Kidney (tissue), 14 donors: ENCODE data around the gene CCNJL. TPM values are rescaled to one million over a fixed set of nuclear protein-coding genes. Genes with fewer than 3 reads are reported as not detected.

ENCODE experiments used
- DNase-seq, 5 donors: peaks; one replicate each; pipeline ENCODE4 v3.0.0-alpha.2; 2013 to 2020
- FAIRE-seq: peaks from 2 replicates; lab custom pipeline; 2012; peaks lifted over from hg19 to GRCh38; lab: Jason Lieb, UNC
- H3K27ac ChIP-seq, 2 donors: one replicate each; pipeline ENCODE4 v1.7.0; 2013; ENCODE audit warnings: low read depth in 2 of 2, low read length in 2 of 2, inconsistent platforms in 1 of 2
- H3K27me3 ChIP-seq: one replicate; pipeline ENCODE4 v1.7.1; 2013; ENCODE audit warnings: low read length, inconsistent platforms; ENCODE audit not compliant: control insufficient read depth, insufficient read depth
- H3K36me3 ChIP-seq, 3 donors: one replicate each; pipeline versions ENCODE4 v1.7.0 to v1.7.1; 2013; ENCODE audit warnings: low read length in 3 of 3, control low read depth in 1 of 3, inconsistent platforms in 1 of 3; ENCODE audit not compliant: insufficient read depth in 3 of 3, control insufficient read depth in 2 of 3
- H3K4me1 ChIP-seq, 3 donors: one replicate each; pipeline versions ENCODE4 v1.7.0 to v1.7.1; 2013; ENCODE audit warnings: low read length in 3 of 3, inconsistent platforms in 1 of 3, low read depth in 1 of 3; ENCODE audit not compliant: control insufficient read depth in 2 of 3, insufficient read depth in 2 of 3
- H3K4me3 ChIP-seq, 3 donors: one replicate each; pipeline versions ENCODE4 v1.7.0 to v1.8.1; 2013; ENCODE audit warnings: low read length in 3 of 3, control low read depth in 1 of 3, inconsistent platforms in 1 of 3
- H3K9ac ChIP-seq, 3 donors: one replicate each; pipeline versions ENCODE4 v1.7.0 to v1.7.1; 2013; ENCODE audit warnings: low read length in 3 of 3, control low read depth in 1 of 3, inconsistent platforms in 1 of 3
- H3K9me3 ChIP-seq, 3 donors: one replicate each; pipeline versions ENCODE4 v1.7.0 to v1.7.1; 2013; ENCODE audit warnings: low read length in 3 of 3, control low read depth in 1 of 3, inconsistent platforms in 1 of 3; ENCODE audit not compliant: control insufficient read depth in 2 of 3, insufficient read depth in 1 of 3
- intact Hi-C: fragments of 100-400 bp; cut with DNase I; formaldehyde crosslinking; loops from one replicate; pipeline ENCODE4 v1.11.1; 2022
- polyA plus RNA-seq: library from polyadenylated mRNA; stranded (reverse); fragments of 350-450 nt; fragmentation: Illumina TruSeq; extraction: RNeasy Lipid Tissue Mini Kit (QIAGEN cat#74804); gene quantifications from one replicate; pipeline ENCODE4 v1.2.3, GENCODE V29; 2014; ENCODE audit warnings: low read depth, low replicate concordance; ENCODE audit not compliant: insufficient read depth
- total RNA-seq: library from RNA; stranded (reverse); fragmentation: NEBNext Ultra II Directional; extraction: Animal tissue kit (Norgen Biotek cat#: 25700); gene quantifications from one replicate; pipeline ENCODE4 v1.2.1, GENCODE V29; 2021
- TF ChIP-seq, protein P1 (sequence below): IDR thresholded peaks from 3 replicates; pipeline ENCODE4 v1.5.1; 2012; ENCODE audit warnings: mild to moderate bottlenecking, moderate library complexity, borderline replicate concordance; ENCODE audit not compliant: insufficient read depth; ENCODE audit errors: extremely low read depth
- donor health status: control.
- donor health status: control.
- donor health status: control.
- donor health status: control.
- donor health status: control.
- donor health status: DM: yes; HTN: yes; CAD: no.
- donor health status: Normal renal cell carcinoma (clear cell type).

The CCNJL gene
- total and polyA plus RNA-seq, 2 donors from 2014 or later = 1.6 to 3.8 TPM

- no peak for DNase-seq
- peaks cover 0 to 3% (median 0%) of the 10 kb centered on the region in 3 donors for H3K4me1 ChIP-seq
- H3K9ac ChIP-seq = no peak overlapping the region
- TF ChIP-seq, protein P1, sequence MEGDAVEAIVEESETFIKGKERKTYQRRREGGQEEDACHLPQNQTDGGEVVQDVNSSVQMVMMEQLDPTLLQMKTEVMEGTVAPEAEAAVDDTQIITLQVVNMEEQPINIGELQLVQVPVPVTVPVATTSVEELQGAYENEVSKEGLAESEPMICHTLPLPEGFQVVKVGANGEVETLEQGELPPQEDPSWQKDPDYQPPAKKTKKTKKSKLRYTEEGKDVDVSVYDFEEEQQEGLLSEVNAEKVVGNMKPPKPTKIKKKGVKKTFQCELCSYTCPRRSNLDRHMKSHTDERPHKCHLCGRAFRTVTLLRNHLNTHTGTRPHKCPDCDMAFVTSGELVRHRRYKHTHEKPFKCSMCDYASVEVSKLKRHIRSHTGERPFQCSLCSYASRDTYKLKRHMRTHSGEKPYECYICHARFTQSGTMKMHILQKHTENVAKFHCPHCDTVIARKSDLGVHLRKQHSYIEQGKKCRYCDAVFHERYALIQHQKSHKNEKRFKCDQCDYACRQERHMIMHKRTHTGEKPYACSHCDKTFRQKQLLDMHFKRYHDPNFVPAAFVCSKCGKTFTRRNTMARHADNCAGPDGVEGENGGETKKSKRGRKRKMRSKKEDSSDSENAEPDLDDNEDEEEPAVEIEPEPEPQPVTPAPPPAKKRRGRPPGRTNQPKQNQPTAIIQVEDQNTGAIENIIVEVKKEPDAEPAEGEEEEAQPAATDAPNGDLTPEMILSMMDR = no peak
- no peak for FAIRE-seq
- no peaks in the 10 kb centered on the region for H3K9me3 ChIP-seq
- no peaks in the 10 kb centered on the region for H3K27me3 ChIP-seq
- no peaks in the 10 kb centered on the region for H3K36me3 ChIP-seq
- H3K4me3 ChIP-seq = no peak overlapping the region
- intact Hi-C loops = no loop called here
- H3K27ac ChIP-seq = no peak overlapping the region
Observed at GRCh38 chr5:160296496-160296895, 15.9 kb downstream of the CCNJL start.

GRCh38 chr5:160293901-160294561 is 18.3 kb downstream of the CCNJL start:
- no peaks in the 10 kb centered on the region for H3K9me3 ChIP-seq
- DNase-seq (no peak), FAIRE-seq (no peak)
- no peaks in the 10 kb centered on the region for H3K36me3 ChIP-seq
- peak overlapping the region in 1 of 3 donors; percentile 40 for H3K9ac ChIP-seq
- H3K4me1 ChIP-seq = peaks cover 0 to 11% (median 6%) of the 10 kb centered on the region in 3 donors
- intact Hi-C loops = no loop called here
- no peaks in the 10 kb centered on the region for H3K27me3 ChIP-seq
- H3K4me3 ChIP-seq = no peak overlapping the region
- peak overlapping the region; percentile 10 to 24 for H3K27ac ChIP-seq
- TF ChIP-seq, protein P1 = no peak

- no peaks in the 10 kb centered on the region for H3K36me3 ChIP-seq
- intact Hi-C loops = no loop called here
- H3K27ac ChIP-seq = no peak overlapping the region
- no peak overlapping the region for H3K4me3 ChIP-seq
- TF ChIP-seq, protein P1 = no peak
- H3K27me3 ChIP-seq = no peaks in the 10 kb centered on the region
- H3K9ac ChIP-seq = peak overlapping the region in 1 of 3 donors; percentile 40
- FAIRE-seq (no peak), DNase-seq (no peak)
- no peaks in the 10 kb centered on the region for H3K9me3 ChIP-seq
- peaks cover 0 to 11% (median 8%) of the 10 kb centered on the region in 3 donors for H3K4me1 ChIP-seq
Observed at GRCh38 chr5:160293386-160293785, 19.0 kb downstream of the CCNJL start.
